Measurements from ENCODE around the gene POLR1A.

POLR1A gene

DNA sequence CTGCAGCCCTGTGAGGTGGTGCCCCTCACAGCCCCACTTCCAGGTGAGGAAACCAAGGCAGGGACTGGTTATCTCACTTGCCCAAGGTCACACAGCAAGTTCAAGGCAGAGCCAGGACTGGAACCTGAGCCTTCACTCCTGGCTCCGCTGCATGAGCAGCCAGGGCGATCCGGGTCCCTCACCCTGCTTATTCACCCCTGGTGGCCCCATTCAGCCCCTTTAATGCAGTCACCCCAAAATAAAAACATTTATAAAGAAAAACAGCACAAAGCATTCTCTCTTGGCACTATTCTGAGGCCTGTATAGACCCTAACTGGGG, 57.3 kb downstream of the POLR1A start:
- Histone ChIP-seq H3K27ac (ENCODE audit: extremely low read depth, low read depth, low read length) (no peak overlapping the region), H3K4me3 (ENCODE audit: low read depth, low read length) (no peak overlapping the region), H3K36me3 (ENCODE audit: control insufficient read depth in 2 of 2, insufficient read depth in 1 of 2, low read length in 2 of 2) (peaks cover 28 to 96% of the 10 kb centered on the region in 2 experiments), H3K9me3 (ENCODE audit: control insufficient read depth, insufficient read depth, low read depth, low read length) (no peaks in the 10 kb centered on the region), H3K4me1 (ENCODE audit: control insufficient read depth, insufficient read depth, low read length) (no peaks in the 10 kb centered on the region)
- CTCF ChIA-PET: interaction anchor here (1.3 kb wide), 1 partner anchor 221 kb away, joined by 3 read pairs; no protein-coding TSS in a partner anchor
- TF ChIP-seq KLF8 (tag by site-specific recombination; IDR thresholded peaks at IDR 0.05): no peak
- TF ChIP-seq ZNF48 (tag by site-specific recombination; IDR thresholded peaks at IDR 0.05): no peak
- no peak for TF ChIP-seq ZNF16 (tag by site-specific recombination; IDR thresholded peaks at IDR 0.05; ENCODE audit: low read depth)
- TF ChIP-seq KLF10 (tag by site-specific recombination; IDR thresholded peaks at IDR 0.05): no peak
- no peak for TF ChIP-seq ZNF677 (tag by site-specific recombination; IDR thresholded peaks at IDR 0.05)
- TF ChIP-seq ZNF157 (tag by site-specific recombination; IDR thresholded peaks at IDR 0.05): no peak
- TF ChIP-seq ZNF571 (tag by site-specific recombination; IDR thresholded peaks at IDR 0.05): no peak
- TF ChIP-seq ZFP37 (tag by site-specific recombination; IDR thresholded peaks at IDR 0.05): no peak
- TF ChIP-seq, protein P1, sequence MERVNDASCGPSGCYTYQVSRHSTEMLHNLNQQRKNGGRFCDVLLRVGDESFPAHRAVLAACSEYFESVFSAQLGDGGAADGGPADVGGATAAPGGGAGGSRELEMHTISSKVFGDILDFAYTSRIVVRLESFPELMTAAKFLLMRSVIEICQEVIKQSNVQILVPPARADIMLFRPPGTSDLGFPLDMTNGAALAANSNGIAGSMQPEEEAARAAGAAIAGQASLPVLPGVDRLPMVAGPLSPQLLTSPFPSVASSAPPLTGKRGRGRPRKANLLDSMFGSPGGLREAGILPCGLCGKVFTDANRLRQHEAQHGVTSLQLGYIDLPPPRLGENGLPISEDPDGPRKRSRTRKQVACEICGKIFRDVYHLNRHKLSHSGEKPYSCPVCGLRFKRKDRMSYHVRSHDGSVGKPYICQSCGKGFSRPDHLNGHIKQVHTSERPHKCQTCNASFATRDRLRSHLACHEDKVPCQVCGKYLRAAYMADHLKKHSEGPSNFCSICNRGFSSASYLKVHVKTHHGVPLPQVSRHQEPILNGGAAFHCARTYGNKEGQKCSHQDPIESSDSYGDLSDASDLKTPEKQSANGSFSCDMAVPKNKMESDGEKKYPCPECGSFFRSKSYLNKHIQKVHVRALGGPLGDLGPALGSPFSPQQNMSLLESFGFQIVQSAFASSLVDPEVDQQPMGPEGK (tag by site-specific recombination; IDR thresholded peaks at IDR 0.05): no peak
- no peak for TF ChIP-seq ZNF433 (tag by site-specific recombination; IDR thresholded peaks at IDR 0.05; ENCODE audit: low read depth)
- TF ChIP-seq ZNF394 (tag by site-specific recombination; IDR thresholded peaks at IDR 0.05; ENCODE audit: borderline replicate concordance): no peak
- TF ChIP-seq, protein P2, sequence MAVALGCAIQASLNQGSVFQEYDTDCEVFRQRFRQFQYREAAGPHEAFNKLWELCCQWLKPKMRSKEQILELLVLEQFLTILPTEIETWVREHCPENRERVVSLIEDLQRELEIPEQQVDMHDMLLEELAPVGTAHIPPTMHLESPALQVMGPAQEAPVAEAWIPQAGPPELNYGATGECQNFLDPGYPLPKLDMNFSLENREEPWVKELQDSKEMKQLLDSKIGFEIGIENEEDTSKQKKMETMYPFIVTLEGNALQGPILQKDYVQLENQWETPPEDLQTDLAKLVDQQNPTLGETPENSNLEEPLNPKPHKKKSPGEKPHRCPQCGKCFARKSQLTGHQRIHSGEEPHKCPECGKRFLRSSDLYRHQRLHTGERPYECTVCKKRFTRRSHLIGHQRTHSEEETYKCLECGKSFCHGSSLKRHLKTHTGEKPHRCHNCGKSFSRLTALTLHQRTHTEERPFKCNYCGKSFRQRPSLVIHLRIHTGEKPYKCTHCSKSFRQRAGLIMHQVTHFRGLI (tag by site-specific recombination; IDR thresholded peaks at IDR 0.05): no peak
- TF ChIP-seq ZNF549 (tag by site-specific recombination; IDR thresholded peaks at IDR 0.05): no peak
- no peak for TF ChIP-seq REPIN1 (tag by site-specific recombination; IDR thresholded peaks at IDR 0.05; ENCODE audit: low read depth)
- TF ChIP-seq ZNF843 (tag by site-specific recombination; IDR thresholded peaks at IDR 0.05): no peak
- POLR2A ChIA-PET: no interaction called here

DNA sequence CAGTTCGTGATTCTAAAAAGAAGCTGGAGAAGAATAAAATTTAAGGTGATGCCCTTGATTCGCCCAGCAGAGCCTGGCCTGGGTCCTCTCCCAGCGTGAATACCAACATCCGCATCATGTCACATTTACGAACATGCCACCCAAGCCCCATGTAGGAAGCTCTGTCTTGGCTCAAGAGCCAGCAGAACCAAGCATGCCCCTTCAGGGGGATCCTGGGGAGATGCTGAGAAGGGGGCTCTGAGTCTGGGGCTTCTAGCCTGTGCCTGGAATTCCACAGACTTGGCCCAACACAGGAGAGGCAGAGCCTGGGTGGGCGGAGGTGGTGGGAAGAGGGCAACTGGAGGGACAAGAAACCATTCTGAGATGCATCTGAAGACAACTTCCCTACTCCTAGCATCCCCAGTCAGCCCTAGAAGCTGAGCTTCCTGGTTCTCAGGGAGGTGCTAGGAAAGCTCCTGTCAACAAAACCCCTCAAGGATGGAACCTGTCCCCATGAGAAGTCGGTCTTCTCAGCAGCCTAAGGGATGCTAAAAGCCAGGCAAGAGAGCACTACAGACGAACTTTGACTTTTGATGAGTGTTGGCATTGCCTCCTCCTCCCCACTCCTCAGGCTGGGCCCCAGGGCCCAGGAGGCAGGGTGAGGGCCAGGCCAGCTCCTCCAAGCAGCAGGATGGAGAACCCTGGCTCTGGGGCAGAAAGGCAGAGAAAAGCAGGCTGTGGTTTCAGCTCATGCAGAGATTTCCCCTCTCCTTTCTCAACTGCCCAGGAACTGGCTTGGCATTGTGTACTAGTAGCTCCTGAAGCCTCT, 57.9 kb downstream of the POLR1A start:
- TF ChIP-seq ZBTB8A (tag by site-specific recombination; IDR thresholded peaks at IDR 0.05) (no peak), BCL11B (tag by site-specific recombination; IDR thresholded peaks at IDR 0.05; ENCODE audit: low read depth) (no peak), ZIC2 (tag by site-specific recombination; IDR thresholded peaks at IDR 0.05) (no peak), ZNF211 (tag by site-specific recombination; IDR thresholded peaks at IDR 0.05; ENCODE audit: low read depth) (no peak), WT1 (tag by site-specific recombination; IDR thresholded peaks at IDR 0.05) (no peak), ZNF221 (tag by site-specific recombination; IDR thresholded peaks at IDR 0.05; ENCODE audit: borderline replicate concordance) (no peak), ZNF24 (tag by site-specific recombination; IDR thresholded peaks at IDR 0.05) (no peak), SCRT1 (tag by site-specific recombination; IDR thresholded peaks at IDR 0.05; ENCODE audit: borderline replicate concordance) (no peak), ZNF239 (tag by site-specific recombination; IDR thresholded peaks at IDR 0.05) (no peak), ZNF629 (tag by site-specific recombination; IDR thresholded peaks at IDR 0.05) (no peak), SALL2 (tag by site-specific recombination; IDR thresholded peaks at IDR 0.05; ENCODE audit: borderline replicate concordance) (no peak)
- TF ChIP-seq, protein P3, sequence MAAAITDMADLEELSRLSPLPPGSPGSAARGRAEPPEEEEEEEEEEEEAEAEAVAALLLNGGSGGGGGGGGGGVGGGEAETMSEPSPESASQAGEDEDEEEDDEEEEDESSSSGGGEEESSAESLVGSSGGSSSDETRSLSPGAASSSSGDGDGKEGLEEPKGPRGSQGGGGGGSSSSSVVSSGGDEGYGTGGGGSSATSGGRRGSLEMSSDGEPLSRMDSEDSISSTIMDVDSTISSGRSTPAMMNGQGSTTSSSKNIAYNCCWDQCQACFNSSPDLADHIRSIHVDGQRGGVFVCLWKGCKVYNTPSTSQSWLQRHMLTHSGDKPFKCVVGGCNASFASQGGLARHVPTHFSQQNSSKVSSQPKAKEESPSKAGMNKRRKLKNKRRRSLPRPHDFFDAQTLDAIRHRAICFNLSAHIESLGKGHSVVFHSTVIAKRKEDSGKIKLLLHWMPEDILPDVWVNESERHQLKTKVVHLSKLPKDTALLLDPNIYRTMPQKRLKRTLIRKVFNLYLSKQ (tag by site-specific recombination; IDR thresholded peaks at IDR 0.05; ENCODE audit: borderline replicate concordance): no peak
- peaks cover 24 to 96% of the 10 kb centered on the region in 2 experiments for H3K36me3 ChIP-seq (ENCODE audit: control insufficient read depth in 2 of 2, insufficient read depth in 1 of 2, low read length in 2 of 2)
- ChIA-PET POLR2A (no interaction called here), CTCF (interaction anchor here (1.2 to 1.3 kb wide), 2 partner anchors 218 to 220 kb away, joined by 3 read pairs; no protein-coding TSS in a partner anchor)
- H3K4me1 ChIP-seq (ENCODE audit: control insufficient read depth, insufficient read depth, low read length): no peaks in the 10 kb centered on the region
- H3K4me3 ChIP-seq (ENCODE audit: low read depth, low read length): no peak overlapping the region
- H3K9me3 ChIP-seq (ENCODE audit: control insufficient read depth, insufficient read depth, low read depth, low read length): no peaks in the 10 kb centered on the region
- no peak overlapping the region for H3K27ac ChIP-seq (ENCODE audit: extremely low read depth, low read depth, low read length)
